Measurements from ENCODE around the gene NCF4. TPM values are rescaled to one million over a fixed set of nuclear protein-coding genes. Genes with fewer than 3 reads are reported as not detected.

NCF4 gene
- total and polyA plus RNA-seq, 2 donors (not counting 1 experiment from before 2014, with no cell fraction given): 118 to 175 TPM

DNA sequence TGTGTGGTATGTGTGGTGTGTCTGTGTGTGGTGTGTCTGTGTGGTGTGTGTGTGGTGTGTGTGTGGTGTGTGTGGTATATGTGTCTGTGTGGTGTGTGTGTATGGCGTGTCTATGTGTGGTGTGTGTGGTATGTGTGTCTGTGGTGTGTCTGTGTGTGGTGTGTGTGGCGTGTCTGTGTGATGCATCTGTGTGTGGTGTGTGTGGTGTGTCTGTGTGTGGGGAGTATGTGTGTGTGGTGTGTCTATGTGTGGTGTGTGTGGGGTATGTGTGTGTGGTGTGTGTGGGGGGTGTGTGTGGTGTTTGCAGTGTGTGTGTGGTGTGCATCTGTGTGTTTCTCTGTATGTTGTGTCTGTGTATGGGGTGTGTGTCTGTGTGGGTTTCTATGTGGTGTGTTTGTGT is 36.2 kb upstream of the NCF4 start:
- no peak overlapping the region for H3K27ac Mint-ChIP-seq
- H3K4me1 ChIP-seq (ENCODE audit: control insufficient read depth in 2 of 2, insufficient read depth in 2 of 2, low read length in 2 of 2): no peaks in the 10 kb centered on the region
- H3K4me1 Mint-ChIP-seq: no peaks in the 10 kb centered on the region
- no peaks in the 10 kb centered on the region for H3K36me3 ChIP-seq (replicated peaks in 1 of 2; ENCODE audit: control extremely low read depth in 1 of 2, control insufficient read depth in 1 of 2, extremely low read depth in 1 of 2, insufficient read depth in 2 of 2, low read length in 1 of 2)
- WGBS (ENCODE audit: insufficient coverage): 100% methylated on average over 2 of the region's 2 CpGs
- no peaks in the 10 kb centered on the region for H4K20me1 ChIP-seq (ENCODE audit: control insufficient read depth, insufficient read depth, low read length, poor library complexity, severe bottlenecking)
- H3K4me2 ChIP-seq (replicated peaks; ENCODE audit: low read depth, low read length, poor library complexity, severe bottlenecking): no peak overlapping the region
- TF ChIP-seq EZH2 (IDR thresholded peaks at IDR 0.05; ENCODE audit: borderline replicate concordance, insufficient read depth, low read depth, low read length, poor library complexity, severe bottlenecking): no peak
- no peak for TF ChIP-seq CTCF (IDR thresholded peaks at IDR 0.05)
- ATAC-seq (ENCODE audit: low read depth) (no peak), DNase-seq (no peak)
- no peak overlapping the region for H3K27ac ChIP-seq (ENCODE audit: low read length in 2 of 2)
- no peaks in the 10 kb centered on the region for H3K79me2 ChIP-seq (ENCODE audit: control insufficient read depth, insufficient read depth, low read length)
- ChIA-PET POLR2A (no interaction called here), CTCF (no interaction called here)
- no peaks in the 10 kb centered on the region for H3K9me3 ChIP-seq (ENCODE audit: control extremely low read depth in 1 of 3, control insufficient read depth in 2 of 3, insufficient read depth in 1 of 3, low read length in 2 of 3)
- H3K4me3 Mint-ChIP-seq: no peak overlapping the region
- intact Hi-C loops (cut with micrococcal nuclease): no loop called here
- H3K9ac ChIP-seq (ENCODE audit: low read length): no peak overlapping the region
- no peaks in the 10 kb centered on the region for H3K9me3 Mint-ChIP-seq (ENCODE audit: insufficient read depth)
- no peak overlapping the region for H3K4me3 ChIP-seq (ENCODE audit: control extremely low read depth in 1 of 5, extremely low read depth in 1 of 5, insufficient read depth in 1 of 5, low read depth in 2 of 5, low read length in 4 of 5)
- peaks cover 0 to 28% (median 3%) of the 10 kb centered on the region in 4 experiments for H3K27me3 ChIP-seq (replicated peaks in 1 of 4; ENCODE audit: control extremely low read depth in 1 of 4, control insufficient read depth in 3 of 4, insufficient read depth in 4 of 4, low read length in 3 of 4)
- peaks cover 36% of the 10 kb centered on the region for H3K27me3 Mint-ChIP-seq
- no peak overlapping the region for H2AFZ ChIP-seq (ENCODE audit: insufficient read depth, low read depth, low read length, poor library complexity, severe bottlenecking)

DNA sequence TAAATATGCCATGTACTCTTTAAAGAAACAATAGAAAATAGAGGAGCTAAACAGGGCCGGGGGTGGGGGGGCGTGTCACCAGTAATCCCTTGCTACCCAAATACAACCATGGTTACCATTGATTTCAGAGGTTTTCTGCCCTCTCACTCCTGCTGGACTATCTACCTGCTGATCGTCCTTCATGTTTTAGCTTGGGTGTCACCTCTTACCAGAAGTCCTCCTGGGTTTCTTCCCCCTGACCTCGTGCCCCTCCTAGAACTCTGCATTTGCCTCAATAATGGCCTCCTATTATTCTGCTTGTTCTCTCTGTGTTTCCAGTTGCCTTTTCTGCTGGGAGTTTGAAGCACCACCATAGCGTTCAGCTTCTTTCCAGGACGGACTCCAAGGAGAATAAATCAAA is 34.5 kb upstream of the NCF4 start:
- no peak overlapping the region for H3K4me2 ChIP-seq (replicated peaks; ENCODE audit: low read depth, low read length, poor library complexity, severe bottlenecking)
- Mint-ChIP-seq H3K4me1 (no peaks in the 10 kb centered on the region), H3K4me3 (no peak overlapping the region), H3K27ac (no peak overlapping the region), H3K27me3 (peaks cover 32% of the 10 kb centered on the region), H3K9me3 (ENCODE audit: insufficient read depth) (no peaks in the 10 kb centered on the region)
- H3K36me3 ChIP-seq (replicated peaks in 1 of 2; ENCODE audit: control extremely low read depth in 1 of 2, control insufficient read depth in 1 of 2, extremely low read depth in 1 of 2, insufficient read depth in 2 of 2, low read length in 1 of 2): no peaks in the 10 kb centered on the region
- TF ChIP-seq EZH2 (IDR thresholded peaks at IDR 0.05; ENCODE audit: borderline replicate concordance, insufficient read depth, low read depth, low read length, poor library complexity, severe bottlenecking) (no peak), CTCF (IDR thresholded peaks at IDR 0.05) (no peak)
- no peaks in the 10 kb centered on the region for H3K4me1 ChIP-seq (ENCODE audit: control insufficient read depth in 2 of 2, insufficient read depth in 2 of 2, low read length in 2 of 2)
- H3K9ac ChIP-seq (ENCODE audit: low read length): no peak overlapping the region
- H4K20me1 ChIP-seq (ENCODE audit: control insufficient read depth, insufficient read depth, low read length, poor library complexity, severe bottlenecking): no peaks in the 10 kb centered on the region
- no peaks in the 10 kb centered on the region for H3K9me3 ChIP-seq (ENCODE audit: control extremely low read depth in 1 of 3, control insufficient read depth in 2 of 3, insufficient read depth in 1 of 3, low read length in 2 of 3)
- intact Hi-C loops (cut with micrococcal nuclease): no loop called here
- H2AFZ ChIP-seq (ENCODE audit: insufficient read depth, low read depth, low read length, poor library complexity, severe bottlenecking): no peak overlapping the region
- ATAC-seq (ENCODE audit: low read depth) (no peak), DNase-seq (no peak)
- CTCF ChIA-PET: no interaction called here
- H3K4me3 ChIP-seq (ENCODE audit: control extremely low read depth in 1 of 5, extremely low read depth in 1 of 5, insufficient read depth in 1 of 5, low read depth in 2 of 5, low read length in 4 of 5): no peak overlapping the region
- no peak overlapping the region for H3K27ac ChIP-seq (ENCODE audit: low read length in 2 of 2)
- POLR2A ChIA-PET: no interaction called here
- H3K27me3 ChIP-seq (replicated peaks in 1 of 4; ENCODE audit: control extremely low read depth in 1 of 4, control insufficient read depth in 3 of 4, insufficient read depth in 4 of 4, low read length in 3 of 4): peaks cover 0 to 32% (median 9%) of the 10 kb centered on the region in 4 experiments
- H3K79me2 ChIP-seq (ENCODE audit: control insufficient read depth, insufficient read depth, low read length): no peaks in the 10 kb centered on the region
- 92% methylated on average over 6 of the region's 6 CpGs for WGBS (ENCODE audit: insufficient coverage)

Data from B cell (primary cell).